Pancreas (tissue), 10 donors: ENCODE data around the gene TAF15. TPM values are rescaled to one million over a fixed set of nuclear protein-coding genes. Genes with fewer than 3 reads are reported as not detected.

Experiments used
- ATAC-seq, 4 donors: fragments of 200-7000 bp; cut with Tn5 transposase; one replicate each; pipeline versions ENCODE4 v1.8.0 to v1.9.1; 2020; ENCODE audit warnings: mild to moderate bottlenecking in 4 of 4, moderate library complexity in 4 of 4
- DNase-seq, 6 donors: peaks; one replicate each; pipeline ENCODE4 v3.0.0-alpha.2; 2020
- FAIRE-seq: peaks from 2 replicates; lab custom pipeline; 2012; peaks lifted over from hg19 to GRCh38; lab: Jason Lieb, UNC
- H3K27ac ChIP-seq, 4 donors: fragments of 200-600 bp; sonication (generic); 1 replicate in 3 of 4; 2 replicates in 1 of 4; pipeline versions ENCODE4 v1.5.0 to v1.8.0; 2020
- H3K27me3 ChIP-seq, 4 donors: fragments of 200-600 bp; one replicate each; pipeline ENCODE4 v1.8.0; 2021
- H3K36me3 ChIP-seq, 3 donors: fragments of 200-600 bp; sonication (generic) in 1 of 3; one replicate each; pipeline versions ENCODE4 v1.5.0 to v1.8.0; 2020 to 2021
- H3K4me1 ChIP-seq, 3 donors: fragments of 200-600 bp; one replicate each; pipeline ENCODE4 v1.8.0; 2021
- H3K4me3 ChIP-seq, 4 donors: fragments of 200-600 bp; sonication (generic) in 2 of 4; one replicate each; pipeline versions ENCODE4 v1.5.0 to v1.8.0; 2020 to 2021
- H3K9me3 ChIP-seq, 4 donors: fragments of 200-600 bp; one replicate each; pipeline ENCODE4 v1.8.0; 2021
- CTCF ChIP-seq, 4 donors: fragments of 200-600 bp; sonication (generic) in 3 of 4; IDR thresholded peaks; one replicate each; pipeline versions ENCODE4 v1.5.0 to v1.8.0; 2021; ENCODE audit warnings: antibody characterized with exemption in 4 of 4
- WGBS, 2 donors: extraction: QIAGEN DNeasy Blood & Tissue Kit; methylation state at CpG; one replicate each; pipeline ENCODE4 v1.1.7; 2013; 5-methylcytosine and 5-hydroxymethylcytosine counted together
- intact Hi-C, 3 donors: fragments of 100-400 bp; cut with DNase I; formaldehyde crosslinking; loops; one replicate each; pipeline versions ENCODE4 v1.11.1 to v1.14.2; 2022
- polyA plus RNA-seq, 2 donors: library from polyadenylated mRNA; stranded (reverse); fragments of 200-250 nt; gene quantifications; one replicate each; pipeline ENCODE4 v1.2.3, GENCODE V29; 2013
- total RNA-seq, 6 donors: library from RNA; stranded (reverse); fragmentation: NEBNext Ultra II Directional in 4 of 6; extraction: Animal tissue kit (Norgen Biotek cat#: 25700) in 4 of 6; gene quantifications; one replicate each; pipeline versions ENCODE4 v1.2.1 to v1.2.4, GENCODE V29; 2021 to 2023
- donor health status: healthy with polysubstance abuse.
- donor health status: DM: no; HTN: no; CAD: no; lungs with moderate emphysema.
- donor health status: DM: no; HTN: no; CAD: no.
- donor health status: control.
- donor health status: control.
- donor health status: Bipolar disorder and iron deficiency.
- donor health status: DM: yes; HTN: yes; CAD: no.
- donor health status: DM: no; HTN: no; CAD: no.
- donor health status: DM: no; HTN: no; CAD: no.
- donor health status: DM: yes; HTN: yes; CAD: no.

Gene TAF15
- total and polyA plus RNA-seq, 8 donors, result 62.9 to 88.1 (median 73.9) TPM

GRCh38 chr17:35791681-35792350 is 17.5 kb upstream of the TAF15 start:
- H3K4me3 ChIP-seq, result no peak overlapping the region
- intact Hi-C loops, result no loop called here
- FAIRE-seq (no peak), ATAC-seq (no peak), DNase-seq (no peak)
- TF ChIP-seq CTCF (IDR thresholded peaks at IDR 0.05), result no peak
- no peaks in the 10 kb centered on the region for H3K27me3 ChIP-seq
- 56 to 60% methylated on average over 9 of the region's 9 CpGs for WGBS, 2 donors
- H3K27ac ChIP-seq, result no peak overlapping the region
- no peaks in the 10 kb centered on the region for H3K4me1 ChIP-seq
- H3K9me3 ChIP-seq, result no peaks in the 10 kb centered on the region
- H3K36me3 ChIP-seq, result no peaks in the 10 kb centered on the region

GRCh38 chr17:35793257-35793656 is 16.0 kb upstream of the TAF15 start:
- Histone ChIP-seq H3K27me3 (peaks cover 0 to 2% (median 0%) of the 10 kb centered on the region in 4 donors), H3K4me1 (no peaks in the 10 kb centered on the region), H3K9me3 (no peaks in the 10 kb centered on the region), H3K4me3 (no peak overlapping the region), H3K36me3 (no peaks in the 10 kb centered on the region), H3K27ac (no peak overlapping the region)
- 66 to 82% methylated on average over 3 of the region's 3 CpGs for WGBS, 2 donors
- no peak for DNase-seq
- intact Hi-C loops, result no loop called here
- FAIRE-seq, result no peak
- no peak for TF ChIP-seq CTCF (IDR thresholded peaks at IDR 0.05)
- no peak for ATAC-seq

GRCh38 chr17:35795007-35795870 is 14.0 kb upstream of the TAF15 start, which contains the start of gene MMP28:
Gene MMP28, minus strand, starts transcription at chr17:35795641. Its CDS starts 264 bp downstream, at chr17:35795377.
- TF ChIP-seq CTCF (IDR thresholded peaks at IDR 0.05), result no peak
- no peaks in the 10 kb centered on the region for H3K9me3 ChIP-seq
- ATAC-seq (peak; percentile 67 to 81 (median 70)), DNase-seq (peak in 3 of 6 donors; percentile 38 to 73 (median 73)), FAIRE-seq (no peak)
- peaks cover 0 to 2% (median 0%) of the 10 kb centered on the region in 4 donors for H3K27me3 ChIP-seq
- no peak within 1 kb of the TSS for H3K27ac ChIP-seq
- WGBS, 2 donors, result 1 to 2% methylated on average over 36 to 89 of the region's 89 CpGs
- H3K4me3 ChIP-seq, result peak within 1 kb of the TSS; percentile 33 to 64 (median 39)
- peaks cover 0 to 4% (median 0%) of the 10 kb centered on the region in 3 donors for H3K4me1 ChIP-seq
- intact Hi-C loops, result no loop called here
- H3K36me3 ChIP-seq, result no peaks in the 10 kb centered on the region

- H3K9me3 ChIP-seq, result no peaks in the 10 kb centered on the region
- peak overlapping the region in 3 of 4 donors; percentile 35 to 64 (median 43) for H3K4me3 ChIP-seq
- ATAC-seq, result no peak
- peaks cover 0 to 4% (median 0%) of the 10 kb centered on the region in 3 donors for H3K4me1 ChIP-seq
- intact Hi-C loops, result no loop called here
- H3K27ac ChIP-seq, result no peak overlapping the region
- no peak for DNase-seq
- TF ChIP-seq CTCF (IDR thresholded peaks at IDR 0.05), result no peak
- no peak for FAIRE-seq
- 30 to 42% methylated on average over 8 of the region's 8 CpGs for WGBS, 2 donors
- peaks cover 0 to 2% (median 0%) of the 10 kb centered on the region in 4 donors for H3K27me3 ChIP-seq
- H3K36me3 ChIP-seq, result no peaks in the 10 kb centered on the region
These were observed 13.4 kb upstream of the TAF15 start for GRCh38 chr17:35795871-35796265.
